HEK293T (cell line): Measurements from ENCODE around the gene PALMD.

Source experiments
- FOXA1 ChIP-seq: fragments of 450-650 bp; IDR thresholded peaks from 2 replicates; pipeline ENCODE4 v1.6.1; 2016; ENCODE audit warnings: mild to moderate bottlenecking
- FOXM1 ChIP-seq: fragments of 450-650 bp; IDR thresholded peaks from 2 replicates; pipeline ENCODE4 v1.6.1; 2017; ENCODE audit warnings: mild to moderate bottlenecking, borderline replicate concordance
- L3MBTL2 ChIP-seq: fragments of 450-650 bp; conservative IDR thresholded peaks from 2 replicates; pipeline ENCODE4 v1.6.1; 2016; ENCODE audit warnings: mild to moderate bottlenecking

DNA sequence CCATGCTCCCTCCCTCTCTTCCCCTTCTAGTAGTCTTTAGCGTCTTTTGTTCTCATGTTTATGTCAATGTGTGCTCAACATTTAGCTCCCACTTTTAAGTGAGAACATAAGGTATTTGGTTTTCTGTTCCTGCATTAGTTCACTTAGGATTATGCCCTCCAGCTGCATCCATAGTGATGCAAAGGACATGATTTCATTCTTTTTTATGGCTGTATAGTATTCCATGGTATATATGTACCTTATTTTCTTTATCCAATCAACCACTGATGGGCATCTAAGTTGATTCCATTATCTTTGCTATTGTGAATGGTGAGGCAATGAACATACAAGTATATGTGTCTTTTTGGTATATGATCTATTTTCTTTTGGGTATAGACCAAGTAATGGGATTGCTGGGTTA lies 38.3 kb upstream of the PALMD start:
- TF ChIP-seq FOXM1 (no peak), L3MBTL2 (no peak), FOXA1 (no peak)
